Ectodermal cell (in vitro differentiated cells): ENCODE data around the gene CTNNA2.

Source experiments
- H3K27ac ChIP-seq: 2 replicates; pipeline ENCODE4 v1.7.0; 2013; ENCODE audit warnings: mild to moderate bottlenecking, low read depth, low read length; ENCODE audit not compliant: insufficient read depth, poor library complexity, severe bottlenecking
- H3K27me3 ChIP-seq: 2 replicates; pipeline ENCODE4 v1.7.0; 2013; ENCODE audit warnings: mild to moderate bottlenecking, low read length; ENCODE audit not compliant: insufficient read depth, control insufficient read depth, poor library complexity, severe bottlenecking
- H3K36me3 ChIP-seq: one replicate; pipeline ENCODE4 v1.7.0; 2013; ENCODE audit warnings: low read length; ENCODE audit not compliant: control insufficient read depth, insufficient read depth
- H3K4me1 ChIP-seq: one replicate; pipeline ENCODE4 v1.7.0; 2013; ENCODE audit warnings: low read length; ENCODE audit not compliant: control insufficient read depth, insufficient read depth
- H3K4me3 ChIP-seq: 2 replicates; pipeline ENCODE4 v1.7.0; 2013; ENCODE audit warnings: low read depth, low read length, control low read depth; ENCODE audit not compliant: insufficient read depth
- H3K9me3 ChIP-seq: 2 replicates; pipeline ENCODE4 v1.7.0; 2013; ENCODE audit warnings: mild to moderate bottlenecking, low read length, moderate library complexity; ENCODE audit not compliant: control insufficient read depth
- WGBS, 2 experiments: methylation state at CpG; one replicate each; pipeline ENCODE4 v1.1.7; 2013; ENCODE audit warnings: missing lambda C conversion rate in 2 of 2; 5-methylcytosine and 5-hydroxymethylcytosine counted together

Gene CTNNA2

GRCh38 chr2:80248146-80248545 lies 735.3 kb downstream of the CTNNA2 start:
- no peaks in the 10 kb centered on the region for H3K36me3 ChIP-seq
- no peaks in the 10 kb centered on the region for H3K9me3 ChIP-seq
- H3K4me1 ChIP-seq: no peaks in the 10 kb centered on the region
- WGBS, 2 experiments: 93 to 94% methylated on average over 2 to 3 of the region's 3 CpGs
- H3K27ac ChIP-seq: no peak overlapping the region
- no peaks in the 10 kb centered on the region for H3K27me3 ChIP-seq
- no peak overlapping the region for H3K4me3 ChIP-seq

- WGBS, 2 experiments: 93 to 94% methylated on average over 7 of the region's 7 CpGs
- Histone ChIP-seq H3K4me3 (no peak overlapping the region), H3K36me3 (no peaks in the 10 kb centered on the region), H3K27me3 (no peaks in the 10 kb centered on the region), H3K9me3 (no peaks in the 10 kb centered on the region), H3K4me1 (peaks cover 4% of the 10 kb centered on the region), H3K27ac (no peak overlapping the region)
Measured at GRCh38 chr2:80252294-80252986, 739.6 kb downstream of the CTNNA2 start.

GRCh38 chr2:80255918-80256781 lies 743.3 kb downstream of the CTNNA2 start:
- H3K9me3 ChIP-seq: no peaks in the 10 kb centered on the region
- H3K4me1 ChIP-seq: peaks cover 4% of the 10 kb centered on the region
- no peak overlapping the region for H3K27ac ChIP-seq
- no peaks in the 10 kb centered on the region for H3K27me3 ChIP-seq
- 76 to 81% methylated on average over 9 of the region's 9 CpGs for WGBS, 2 experiments
- H3K36me3 ChIP-seq: no peaks in the 10 kb centered on the region
- H3K4me3 ChIP-seq: no peak overlapping the region

- no peaks in the 10 kb centered on the region for H3K36me3 ChIP-seq
- H3K27ac ChIP-seq: no peak overlapping the region
- peaks cover 4% of the 10 kb centered on the region for H3K4me1 ChIP-seq
- no peaks in the 10 kb centered on the region for H3K9me3 ChIP-seq
- WGBS, 2 experiments: 95 to 97% methylated on average over 3 of the region's 3 CpGs
- H3K4me3 ChIP-seq: no peak overlapping the region
- no peaks in the 10 kb centered on the region for H3K27me3 ChIP-seq
Measured at GRCh38 chr2:80256782-80257167, 743.9 kb downstream of the CTNNA2 start.

- no peaks in the 10 kb centered on the region for H3K9me3 ChIP-seq
- H3K36me3 ChIP-seq: no peaks in the 10 kb centered on the region
- no peak overlapping the region for H3K27ac ChIP-seq
- H3K27me3 ChIP-seq: no peaks in the 10 kb centered on the region
- peaks cover 4% of the 10 kb centered on the region for H3K4me1 ChIP-seq
- H3K4me3 ChIP-seq: no peak overlapping the region
- WGBS, 2 experiments: 93 to 98% methylated on average over 4 of the region's 4 CpGs
Measured at GRCh38 chr2:80257450-80257849, 744.6 kb downstream of the CTNNA2 start.

- Histone ChIP-seq H3K27me3 (no peaks in the 10 kb centered on the region), H3K4me1 (peaks cover 4% of the 10 kb centered on the region), H3K9me3 (no peaks in the 10 kb centered on the region), H3K27ac (no peak overlapping the region), H3K4me3 (no peak overlapping the region), H3K36me3 (no peaks in the 10 kb centered on the region)
- 94 to 95% methylated on average over 5 of the region's 5 CpGs for WGBS, 2 experiments
Measured at GRCh38 chr2:80258341-80258740, 745.5 kb downstream of the CTNNA2 start.

- WGBS, 2 experiments: 93 to 99% methylated on average over 5 of the region's 5 CpGs
- H3K9me3 ChIP-seq: no peaks in the 10 kb centered on the region
- no peaks in the 10 kb centered on the region for H3K36me3 ChIP-seq
- H3K4me1 ChIP-seq: peaks cover 4% of the 10 kb centered on the region
- no peaks in the 10 kb centered on the region for H3K27me3 ChIP-seq
- no peak overlapping the region for H3K27ac ChIP-seq
- no peak overlapping the region for H3K4me3 ChIP-seq
Measured at GRCh38 chr2:80258793-80259192, 745.9 kb downstream of the CTNNA2 start.

- Histone ChIP-seq H3K27me3 (no peaks in the 10 kb centered on the region), H3K4me1 (peaks cover 4% of the 10 kb centered on the region), H3K36me3 (no peaks in the 10 kb centered on the region), H3K9me3 (no peaks in the 10 kb centered on the region), H3K4me3 (no peak overlapping the region), H3K27ac (no peak overlapping the region)
- 94 to 100% methylated on average over 3 of the region's 3 CpGs for WGBS, 2 experiments
Measured at GRCh38 chr2:80259292-80259691, 746.4 kb downstream of the CTNNA2 start.

- H3K4me1 ChIP-seq: no peaks in the 10 kb centered on the region
- no peak overlapping the region for H3K27ac ChIP-seq
- H3K9me3 ChIP-seq: no peaks in the 10 kb centered on the region
- 93 to 94% methylated on average over 6 of the region's 6 CpGs for WGBS, 2 experiments
- H3K27me3 ChIP-seq: no peaks in the 10 kb centered on the region
- no peak overlapping the region for H3K4me3 ChIP-seq
- no peaks in the 10 kb centered on the region for H3K36me3 ChIP-seq
Measured at GRCh38 chr2:80266231-80266630, 753.4 kb downstream of the CTNNA2 start.

- no peak overlapping the region for H3K4me3 ChIP-seq
Measured at GRCh38 chr2:80269806-80270205, 757.0 kb downstream of the CTNNA2 start.

More at GRCh38 chr2:80269806-80270205, 757.0 kb downstream of the CTNNA2 start:
- no peaks in the 10 kb centered on the region for H3K36me3 ChIP-seq
- no peaks in the 10 kb centered on the region for H3K4me1 ChIP-seq
- H3K9me3 ChIP-seq: no peaks in the 10 kb centered on the region
- no peaks in the 10 kb centered on the region for H3K27me3 ChIP-seq
- no peak overlapping the region for H3K27ac ChIP-seq
- WGBS, 2 experiments: 92% methylated on average over 5 of the region's 5 CpGs
